Common myeloid progenitor, CD34-positive (primary cell): ENCODE results near the gene ALCAM.

Experiments
- CTCF ChIA-PET: fragments of 350-600 bp; sonication (Branson Sonifier 250); formaldehyde crosslinking; loops from one replicate; lab custom pipeline; 2021; ENCODE audit warnings: antibody characterized with exemption; lab: Charles Lee
- POLR2A ChIA-PET: fragments of 350-600 bp; sonication (Branson Sonifier 250); formaldehyde crosslinking; loops from one replicate; lab custom pipeline; 2021; ENCODE audit warnings: antibody characterized with exemption; lab: Charles Lee
- DNase-seq, 3 donors: peaks; one replicate each; pipeline versions ENCODE4 v3.0.0 to v3.0.0-alpha.2; 2013
- H3K27ac ChIP-seq, 2 experiments: 1 replicate in 1 of 2; 2 replicates in 1 of 2; pipeline ENCODE4 v1.7.0; 2013; ENCODE audit warnings: inconsistent platforms in 2 of 2, low read length in 2 of 2, mild to moderate bottlenecking in 2 of 2, low read depth in 1 of 2, moderate library complexity in 1 of 2; ENCODE audit not compliant: severe bottlenecking in 2 of 2, insufficient read depth in 1 of 2, poor library complexity in 1 of 2
- H3K27me3 ChIP-seq, 5 experiments: replicated peaks in 2 of 5; 1 replicate in 3 of 5; 2 replicates in 2 of 5; pipeline versions ENCODE4 v1.6.1 to v1.7.0; 2013; ENCODE audit warnings: low read length in 4 of 5, mild to moderate bottlenecking in 2 of 5, moderate library complexity in 2 of 5, inconsistent platforms in 1 of 5; ENCODE audit not compliant: insufficient read depth in 5 of 5, control insufficient read depth in 4 of 5
- H3K36me3 ChIP-seq, 4 experiments: 1 replicate in 2 of 4; 2 replicates in 2 of 4; pipeline versions ENCODE4 v1.6.1 to v1.7.0; 2013; ENCODE audit warnings: low read length in 3 of 4, control low read depth in 1 of 4, mild to moderate bottlenecking in 1 of 4; ENCODE audit not compliant: control insufficient read depth in 4 of 4, insufficient read depth in 4 of 4
- H3K4me1 ChIP-seq, 4 experiments: 1 replicate in 3 of 4; 2 replicates in 1 of 4; pipeline versions ENCODE4 v1.6.1 to v1.7.1; 2013; ENCODE audit warnings: low read length in 3 of 4, mild to moderate bottlenecking in 3 of 4, control low read depth in 1 of 4, inconsistent platforms in 1 of 4, moderate library complexity in 1 of 4; ENCODE audit not compliant: control insufficient read depth in 4 of 4, insufficient read depth in 4 of 4; ENCODE audit errors: control extremely low read depth in 1 of 4
- H3K4me3 ChIP-seq, 7 experiments: 1 replicate in 4 of 7; 2 replicates in 3 of 7; pipeline versions ENCODE4 v1.5.1 to v1.7.0; 2013; ENCODE audit warnings: mild to moderate bottlenecking in 7 of 7, low read length in 6 of 7, moderate library complexity in 6 of 7, inconsistent platforms in 2 of 7, low read depth in 2 of 7, control low read depth in 1 of 7; ENCODE audit not compliant: insufficient read depth in 4 of 7, control insufficient read depth in 1 of 7; ENCODE audit errors: extremely low read depth in 1 of 7
- H3K9me3 ChIP-seq, 5 experiments: 1 replicate in 4 of 5; 2 replicates in 1 of 5; pipeline versions ENCODE4 v1.6.1 to v1.7.1; 2013; ENCODE audit warnings: low read length in 4 of 5, mild to moderate bottlenecking in 2 of 5, inconsistent platforms in 1 of 5, low read depth in 1 of 5, moderate library complexity in 1 of 5; ENCODE audit not compliant: control insufficient read depth in 4 of 5, insufficient read depth in 2 of 5; ENCODE audit errors: control extremely low read depth in 1 of 5
- WGBS: methylation state at CpG from one replicate; pipeline ENCODE4 v1.1.5; 2013; ENCODE audit not compliant: insufficient coverage; 5-methylcytosine and 5-hydroxymethylcytosine counted together

The ALCAM gene

GRCh38 chr3:105529456-105529855 is 162.7 kb downstream of the ALCAM start:
- no peak overlapping the region for H3K27ac ChIP-seq
- peaks cover 6 to 15% (median 8%) of the 10 kb centered on the region in 4 experiments for H3K36me3 ChIP-seq
- WGBS = no CpG with 5 or more reads among the region's 1 CpG
- no peaks in the 10 kb centered on the region for H3K9me3 ChIP-seq
- H3K27me3 ChIP-seq = no peaks in the 10 kb centered on the region
- H3K4me3 ChIP-seq = no peak overlapping the region
- DNase-seq = no peak
- CTCF ChIA-PET = no interaction called here
- H3K4me1 ChIP-seq = no peaks in the 10 kb centered on the region
- POLR2A ChIA-PET = no interaction called here

- H3K27ac ChIP-seq = no peak overlapping the region
- no peaks in the 10 kb centered on the region for H3K9me3 ChIP-seq
- no peak for DNase-seq
- ChIA-PET CTCF (no interaction called here), POLR2A (no interaction called here)
- no peaks in the 10 kb centered on the region for H3K4me1 ChIP-seq
- no peaks in the 10 kb centered on the region for H3K27me3 ChIP-seq
- H3K4me3 ChIP-seq = no peak overlapping the region
- H3K36me3 ChIP-seq = peaks cover 3 to 21% (median 8%) of the 10 kb centered on the region in 4 experiments
- WGBS = 100% methylated on average over 1 of the region's 2 CpGs
Measured at GRCh38 chr3:105532251-105532650, 165.5 kb downstream of the ALCAM start.

GRCh38 chr3:105533960-105534359 is 167.3 kb downstream of the ALCAM start:
- WGBS = 100% methylated on average over 2 of the region's 3 CpGs
- POLR2A ChIA-PET = no interaction called here

GRCh38 chr3:105534491-105534890 is 167.8 kb downstream of the ALCAM start:
- H3K9me3 ChIP-seq = no peaks in the 10 kb centered on the region
- H3K36me3 ChIP-seq = peaks cover 3 to 23% (median 9%) of the 10 kb centered on the region in 4 experiments
- H3K4me1 ChIP-seq = no peaks in the 10 kb centered on the region
- POLR2A ChIA-PET = no interaction called here
- H3K4me3 ChIP-seq = no peak overlapping the region
- DNase-seq = no peak
- CTCF ChIA-PET = no interaction called here
- H3K27me3 ChIP-seq = no peaks in the 10 kb centered on the region
- 100% methylated on average over 1 of the region's 5 CpGs for WGBS
- H3K27ac ChIP-seq = no peak overlapping the region

More at GRCh38 chr3:105533960-105534359, 167.3 kb downstream of the ALCAM start:
- Histone ChIP-seq H3K36me3 (peaks cover 3 to 23% (median 9%) of the 10 kb centered on the region in 4 experiments), H3K9me3 (no peaks in the 10 kb centered on the region), H3K27me3 (no peaks in the 10 kb centered on the region), H3K4me3 (no peak overlapping the region), H3K27ac (no peak overlapping the region), H3K4me1 (no peaks in the 10 kb centered on the region)
- no peak for DNase-seq
- CTCF ChIA-PET = no interaction called here

GRCh38 chr3:105537371-105538080 is 170.8 kb downstream of the ALCAM start:
- no peaks in the 10 kb centered on the region for H3K27me3 ChIP-seq
- 100% methylated on average over 1 of the region's 1 CpG for WGBS
- ChIA-PET CTCF (no interaction called here), POLR2A (no interaction called here)
- H3K27ac ChIP-seq = no peak overlapping the region
- DNase-seq = no peak
- H3K9me3 ChIP-seq = no peaks in the 10 kb centered on the region
- H3K4me3 ChIP-seq = no peak overlapping the region
- H3K36me3 ChIP-seq = peaks cover 7 to 33% (median 21%) of the 10 kb centered on the region in 4 experiments
- H3K4me1 ChIP-seq = no peaks in the 10 kb centered on the region

- no peaks in the 10 kb centered on the region for H3K4me1 ChIP-seq
- no peak overlapping the region for H3K27ac ChIP-seq
- ChIA-PET POLR2A (no interaction called here), CTCF (interaction anchor here (1.3 kb wide), 1 partner anchor 9 kb away, joined by 3 read pairs; no protein-coding TSS in a partner anchor)
- no peak overlapping the region for H3K4me3 ChIP-seq
- H3K9me3 ChIP-seq = no peaks in the 10 kb centered on the region
- H3K27me3 ChIP-seq = no peaks in the 10 kb centered on the region
- DNase-seq = no peak
- WGBS = 100% methylated on average over 4 of the region's 5 CpGs
- H3K36me3 ChIP-seq = peaks cover 4 to 35% (median 20%) of the 10 kb centered on the region in 4 experiments
Measured at GRCh38 chr3:105538483-105538882, 171.8 kb downstream of the ALCAM start.

- Histone ChIP-seq H3K36me3 (peaks cover 4 to 38% (median 22%) of the 10 kb centered on the region in 4 experiments), H3K4me1 (no peaks in the 10 kb centered on the region), H3K27ac (no peak overlapping the region), H3K27me3 (no peaks in the 10 kb centered on the region), H3K9me3 (no peaks in the 10 kb centered on the region), H3K4me3 (no peak overlapping the region)
- CTCF ChIA-PET = interaction anchor here (1.3 to 1.4 kb wide), 2 partner anchors 8 to 17 kb away, joined by 3 read pairs; no protein-coding TSS in a partner anchor
- 100% methylated on average over 2 of the region's 3 CpGs for WGBS
- POLR2A ChIA-PET = no interaction called here
- DNase-seq = no peak
Measured at GRCh38 chr3:105539897-105540296, 173.2 kb downstream of the ALCAM start.
